ENCODE data around the gene MIB1. TPM values are rescaled to one million over a fixed set of nuclear protein-coding genes. Genes with fewer than 3 reads are reported as not detected.

MIB1 gene
- total and polyA plus RNA-seq, 10 of the 15 experiments (the other 5 are each of a cell fraction or from before 2014, with no cell fraction given), result 2.3 to 27.5 (median 10.4) TPM

GRCh38 chr18:21918693-21919092 lies 178.1 kb downstream of the MIB1 start:
- WGBS (ENCODE audit: insufficient coverage, insufficient replicate concordance, low lambda C conversion rate, missing lambda C conversion rate), result 33% methylated on average over 1 of the region's 1 CpG
- ChIA-PET RAD21 (ENCODE audit: unreplicated experiment) (no interaction called here), SMC1A (ENCODE audit: uncharacterized antibody, unreplicated experiment) (interaction anchor here (0.6 kb wide), 1 partner anchor 1284 kb away, joined by 3 read pairs; no protein-coding TSS in a partner anchor), CTCF (interaction anchor here (0.6 kb wide), 1 partner anchor 96 kb away, joined by 3 read pairs; no protein-coding TSS in a partner anchor), POLR2A (no interaction called here)
- intact Hi-C loops (cut with micrococcal nuclease; ENCODE audit: unreplicated experiment) (loop anchor here (10.0 kb wide), 1 partner anchor 786 kb away; no protein-coding TSS in a partner anchor), in situ Hi-C loops (cut with MboI) (loop anchor here (25.0 kb wide), 1 partner anchor 794 kb away; no protein-coding TSS in a partner anchor)
- Histone ChIP-seq H3K4me3 (no peak overlapping the region), H3K27ac (ENCODE audit: control insufficient read depth, insufficient read depth) (no peak overlapping the region), H2AFZ (ENCODE audit: control insufficient read depth, low read depth, low read length) (no peak overlapping the region), H3K9ac (ENCODE audit: control insufficient read depth, insufficient read depth, low read length) (no peak overlapping the region), H3K79me2 (ENCODE audit: control insufficient read depth, insufficient read depth, low read length) (no peaks in the 10 kb centered on the region), H3K9me3 (replicated peaks; ENCODE audit: control insufficient read depth, insufficient read depth, low read length) (no peaks in the 10 kb centered on the region; the same call in 2 of the 3 replicates), H3K36me3 (ENCODE audit: control insufficient read depth in 2 of 2, insufficient read depth in 2 of 2, low read length in 1 of 2) (no peaks in the 10 kb centered on the region), H3K4me2 (ENCODE audit: control insufficient read depth, insufficient read depth) (no peak overlapping the region), H4K20me1 (ENCODE audit: control insufficient read depth, insufficient read depth) (no peaks in the 10 kb centered on the region), H3K4me1 (ENCODE audit: control insufficient read depth, insufficient read depth, low read length) (no peaks in the 10 kb centered on the region), H3K27me3 (replicated peaks in 1 of 2; ENCODE audit: control insufficient read depth in 2 of 2, insufficient read depth in 2 of 2, low read length in 1 of 2) (no peaks in the 10 kb centered on the region)
- TF ChIP-seq, protein P1, sequence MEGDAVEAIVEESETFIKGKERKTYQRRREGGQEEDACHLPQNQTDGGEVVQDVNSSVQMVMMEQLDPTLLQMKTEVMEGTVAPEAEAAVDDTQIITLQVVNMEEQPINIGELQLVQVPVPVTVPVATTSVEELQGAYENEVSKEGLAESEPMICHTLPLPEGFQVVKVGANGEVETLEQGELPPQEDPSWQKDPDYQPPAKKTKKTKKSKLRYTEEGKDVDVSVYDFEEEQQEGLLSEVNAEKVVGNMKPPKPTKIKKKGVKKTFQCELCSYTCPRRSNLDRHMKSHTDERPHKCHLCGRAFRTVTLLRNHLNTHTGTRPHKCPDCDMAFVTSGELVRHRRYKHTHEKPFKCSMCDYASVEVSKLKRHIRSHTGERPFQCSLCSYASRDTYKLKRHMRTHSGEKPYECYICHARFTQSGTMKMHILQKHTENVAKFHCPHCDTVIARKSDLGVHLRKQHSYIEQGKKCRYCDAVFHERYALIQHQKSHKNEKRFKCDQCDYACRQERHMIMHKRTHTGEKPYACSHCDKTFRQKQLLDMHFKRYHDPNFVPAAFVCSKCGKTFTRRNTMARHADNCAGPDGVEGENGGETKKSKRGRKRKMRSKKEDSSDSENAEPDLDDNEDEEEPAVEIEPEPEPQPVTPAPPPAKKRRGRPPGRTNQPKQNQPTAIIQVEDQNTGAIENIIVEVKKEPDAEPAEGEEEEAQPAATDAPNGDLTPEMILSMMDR (IDR thresholded peaks at IDR 0.05 in 2 of 3, conservative IDR thresholded peaks at IDR 0.05 in 1 of 3; ENCODE audit: control insufficient read depth in 2 of 3, extremely low read depth in 1 of 3, insufficient read depth in 1 of 3, low read depth in 3 of 3, low read length in 3 of 3), result no peak
- TF ChIP-seq GABPA (IDR thresholded peaks at IDR 0.05; ENCODE audit: low read depth), result no peak
- FAIRE-seq, result no peak
- BruUV-seq (replicated peaks), result no TSS peak
- no peak for DNase-seq (ENCODE audit: low read depth, low spot score)
- no peak for ATAC-seq

MicroRNAs within 50 kb of the gene (microRNA counts, 767-probe panel; counts per million panel counts)
- microRNA hsa-miR-1 (1,125 counts per million, percentile 35 among the panel's probes with 10 or more counts), microRNA hsa-miR-133a (55.3 counts per million)

Small RNA genes within 50 kb of the gene (small RNA-seq; reads per million reads assigned to genes)
- gene AC103987.3 (not detected), gene RF00019 (not detected), gene RF00045 (not detected), gene RF01241 (not detected), gene RN7SL233P (not detected), gene RNU6-1038P (not detected)

Other genes starting within 250 kb of the MIB1 start
- gene ESCO1, start 140.1 kb upstream of the MIB1 start, total RNA-seq (2014; rRNA removed), result 14.7 and 17.1 TPM in 2 replicates
- gene ESCO1, start 140.1 kb upstream of the MIB1 start, total RNA-seq (2014; rRNA removed; fragmentation: Illumina TruSeq; extraction: Trizol), result 22.2 and 22.4 TPM in 2 replicates
- 11.6 and 13.3 TPM in 2 replicates for gene ESCO1, start 140.1 kb upstream of the MIB1 start, total RNA-seq (2021)
- 15.7 and 29.3 TPM in 2 replicates for gene ESCO1, start 140.1 kb upstream of the MIB1 start, polyA plus RNA-seq (2011; rRNA removed)
- 16.2 and 20.6 TPM in 2 replicates for gene ESCO1, start 140.1 kb upstream of the MIB1 start, polyA plus RNA-seq (2014; fragmentation: Illumina TruSeq; extraction: Trizol)
- gene ESCO1, start 140.1 kb upstream of the MIB1 start, polyA plus RNA-seq (2014; fragmentation: Nextera tagmentation; extraction: Ambion mirVana), result 10 to 100 TPM in 1 of 2 experiments, 1 to 10 TPM in 1; 9.6 to 11.2 TPM
- 10.1 and 11.5 TPM in 2 replicates for gene ESCO1, start 140.1 kb upstream of the MIB1 start, polyA plus RNA-seq (2014; rRNA removed)
- 10 to 100 TPM in 1 of 2 experiments, 1 to 10 TPM in 1; 8.6 to 10.0 TPM for gene ESCO1, start 140.1 kb upstream of the MIB1 start, polyA plus RNA-seq (2016; fragmentation: Nextera tagmentation; extraction: Ambion mirVana)
- gene SNRPD1, start 128.5 kb upstream of the MIB1 start, total RNA-seq (2014; rRNA removed), result 52.6 and 75.0 TPM in 2 replicates
- gene SNRPD1, start 128.5 kb upstream of the MIB1 start, total RNA-seq (2014; rRNA removed; fragmentation: Illumina TruSeq; extraction: Trizol), result 244 and 254 TPM in 2 replicates
- 143 and 146 TPM in 2 replicates for gene SNRPD1, start 128.5 kb upstream of the MIB1 start, total RNA-seq (2021)
- gene SNRPD1, start 128.5 kb upstream of the MIB1 start, polyA plus RNA-seq (2011; rRNA removed), result 193 and 309 TPM in 2 replicates
- 201 and 258 TPM in 2 replicates for gene SNRPD1, start 128.5 kb upstream of the MIB1 start, polyA plus RNA-seq (2014; fragmentation: Illumina TruSeq; extraction: Trizol)
- gene SNRPD1, start 128.5 kb upstream of the MIB1 start, polyA plus RNA-seq (2014; fragmentation: Nextera tagmentation; extraction: Ambion mirVana), result 100 to 1,000 TPM; 842 to 866 TPM
- gene SNRPD1, start 128.5 kb upstream of the MIB1 start, polyA plus RNA-seq (2014; rRNA removed), result 110 and 120 TPM in 2 replicates
- gene SNRPD1, start 128.5 kb upstream of the MIB1 start, polyA plus RNA-seq (2016; fragmentation: Nextera tagmentation; extraction: Ambion mirVana), result 100 to 1,000 TPM; 569 to 614 TPM
- 18.8 and 23.2 TPM in 2 replicates for gene ABHD3, start 36.0 kb upstream of the MIB1 start, total RNA-seq (2014; rRNA removed)
- gene ABHD3, start 36.0 kb upstream of the MIB1 start, total RNA-seq (2014; rRNA removed; fragmentation: Illumina TruSeq; extraction: Trizol), result 17.2 and 19.5 TPM in 2 replicates
- 16.1 and 18.5 TPM in 2 replicates for gene ABHD3, start 36.0 kb upstream of the MIB1 start, total RNA-seq (2021)
- 33.6 and 45.3 TPM in 2 replicates for gene ABHD3, start 36.0 kb upstream of the MIB1 start, polyA plus RNA-seq (2011; rRNA removed)
- gene ABHD3, start 36.0 kb upstream of the MIB1 start, polyA plus RNA-seq (2014; fragmentation: Illumina TruSeq; extraction: Trizol), result 14.4 and 16.5 TPM in 2 replicates
- 10 to 100 TPM in 1 of 2 experiments, 1 to 10 TPM in 1; 4.9 to 11.9 TPM for gene ABHD3, start 36.0 kb upstream of the MIB1 start, polyA plus RNA-seq (2014; fragmentation: Nextera tagmentation; extraction: Ambion mirVana)
- gene ABHD3, start 36.0 kb upstream of the MIB1 start, polyA plus RNA-seq (2014; rRNA removed), result 17.9 and 19.6 TPM in 2 replicates
- 10 to 100 TPM; 43.0 to 49.8 TPM for gene ABHD3, start 36.0 kb upstream of the MIB1 start, polyA plus RNA-seq (2016; fragmentation: Nextera tagmentation; extraction: Ambion mirVana)